ENCODE measurements around the gene TIA1.

DNA sequence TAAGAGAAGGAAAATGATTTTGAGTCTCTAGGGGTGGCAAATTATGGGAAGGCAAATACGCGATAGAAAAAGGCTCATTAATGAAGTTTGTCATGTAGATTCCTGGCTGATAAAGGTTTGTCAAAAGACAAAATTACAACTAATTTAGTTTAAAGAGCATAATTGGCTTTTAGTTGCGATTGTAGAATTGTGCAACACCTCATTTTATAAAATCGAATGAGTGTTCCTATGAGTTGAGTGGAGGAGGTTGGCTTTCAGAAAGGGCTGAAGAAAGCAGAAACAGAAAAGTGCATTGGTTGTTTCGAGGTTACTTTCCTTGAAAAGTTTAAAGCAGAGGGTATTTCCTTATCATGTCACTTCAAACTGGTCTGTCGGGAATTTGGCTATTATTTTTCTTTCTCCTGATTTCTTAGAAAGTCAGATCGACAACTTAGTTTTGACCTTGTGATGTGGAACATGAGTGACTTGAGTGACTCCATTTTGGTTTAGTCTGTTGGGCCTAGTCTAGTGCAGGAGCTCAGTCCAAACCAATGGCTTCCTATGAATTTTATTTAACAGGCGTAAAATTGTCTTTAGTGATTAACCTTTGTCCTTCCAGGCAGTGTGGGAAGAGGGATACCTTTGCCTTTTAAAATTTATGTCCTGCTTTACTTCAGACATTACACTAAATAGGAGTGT is 7.3 kb upstream of the TIA1 start:
- TF ChIP-seq, protein P1, sequence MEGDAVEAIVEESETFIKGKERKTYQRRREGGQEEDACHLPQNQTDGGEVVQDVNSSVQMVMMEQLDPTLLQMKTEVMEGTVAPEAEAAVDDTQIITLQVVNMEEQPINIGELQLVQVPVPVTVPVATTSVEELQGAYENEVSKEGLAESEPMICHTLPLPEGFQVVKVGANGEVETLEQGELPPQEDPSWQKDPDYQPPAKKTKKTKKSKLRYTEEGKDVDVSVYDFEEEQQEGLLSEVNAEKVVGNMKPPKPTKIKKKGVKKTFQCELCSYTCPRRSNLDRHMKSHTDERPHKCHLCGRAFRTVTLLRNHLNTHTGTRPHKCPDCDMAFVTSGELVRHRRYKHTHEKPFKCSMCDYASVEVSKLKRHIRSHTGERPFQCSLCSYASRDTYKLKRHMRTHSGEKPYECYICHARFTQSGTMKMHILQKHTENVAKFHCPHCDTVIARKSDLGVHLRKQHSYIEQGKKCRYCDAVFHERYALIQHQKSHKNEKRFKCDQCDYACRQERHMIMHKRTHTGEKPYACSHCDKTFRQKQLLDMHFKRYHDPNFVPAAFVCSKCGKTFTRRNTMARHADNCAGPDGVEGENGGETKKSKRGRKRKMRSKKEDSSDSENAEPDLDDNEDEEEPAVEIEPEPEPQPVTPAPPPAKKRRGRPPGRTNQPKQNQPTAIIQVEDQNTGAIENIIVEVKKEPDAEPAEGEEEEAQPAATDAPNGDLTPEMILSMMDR (IDR thresholded peaks at IDR 0.05; ENCODE audit: insufficient read depth, low read length, poor library complexity, severe bottlenecking) = no peak
- no peak for TF ChIP-seq EZH2phosphoT487 (conservative IDR thresholded peaks at IDR 0.05; ENCODE audit: low read length)
